H1 (cell line): ENCODE data around the gene APLP2. TPM values are rescaled to one million over a fixed set of nuclear protein-coding genes. Genes with fewer than 3 reads are reported as not detected.
A peak's percentile ranks its signal among the peaks of the same experiment; 100 is the strongest.

ENCODE experiments used
- BACH1 ChIP-seq: IDR thresholded peaks from 2 replicates; pipeline ENCODE4 v1.6.1; 2012; ENCODE audit warnings: low read length, improper control_type of control experiment
- CBX5 ChIP-seq: fragments of 300-800, 300-1000 bp; sonication (generic); IDR thresholded peaks from 2 replicates; pipeline ENCODE4 v1.7.1; 2016; ENCODE audit warnings: antibody characterized with exemption, low read length, low read depth
- EP300 ChIP-seq, 2 experiments: IDR thresholded peaks; 1 replicate in 1 of 2; 2 replicates in 1 of 2; pipeline ENCODE4 v1.6.1; 2011 to 2012; ENCODE audit warnings: low read depth in 2 of 2, low read length in 2 of 2, mild to moderate bottlenecking in 2 of 2, borderline replicate concordance in 1 of 2, inconsistent platforms in 1 of 2, moderate library complexity in 1 of 2
- HDAC2 ChIP-seq, 2 experiments: fragments of 300-600 bp in 1 of 2; sonication (generic) in 1 of 2; IDR thresholded peaks; 2 replicates each; pipeline ENCODE4 v1.6.1; 2011 to 2012; ENCODE audit warnings: low read depth in 2 of 2, low read length in 2 of 2, mild to moderate bottlenecking in 2 of 2, moderate library complexity in 2 of 2, borderline replicate concordance in 1 of 2, inconsistent platforms in 1 of 2
- KDM1A ChIP-seq: fragments of 200-600, 300-600 bp; sonication (generic); IDR thresholded peaks from 2 replicates; pipeline ENCODE4 v1.7.1; 2016; ENCODE audit warnings: mild to moderate bottlenecking, low read length, borderline replicate concordance
- MAFK ChIP-seq: IDR thresholded peaks from 2 replicates; pipeline ENCODE4 v1.6.1; 2012; ENCODE audit warnings: low read depth, mild to moderate bottlenecking, improper control_type of control experiment, low read length
- NRF1 ChIP-seq: IDR thresholded peaks from 2 replicates; pipeline ENCODE4 v1.6.1; 2011; ENCODE audit warnings: mild to moderate bottlenecking, low read depth, low read length, improper control_type of control experiment
- PHF8 ChIP-seq: fragments of 200-600 bp; sonication (generic); conservative IDR thresholded peaks from 2 replicates; pipeline ENCODE4 v1.7.1; 2012; ENCODE audit warnings: low read depth, mild to moderate bottlenecking, inconsistent platforms, low read length, moderate library complexity
- RBBP5 ChIP-seq: IDR thresholded peaks from 2 replicates; pipeline ENCODE4 v1.7.1; 2012; ENCODE audit warnings: low read depth, mild to moderate bottlenecking, inconsistent platforms, low read length, moderate library complexity, borderline replicate concordance
- TAF7 ChIP-seq: optimal IDR thresholded peaks from 2 replicates; pipeline ENCODE3; 2011; ENCODE audit warnings: low read depth, mild to moderate bottlenecking, inconsistent platforms, low read length, moderate library complexity, borderline replicate concordance
- TBP ChIP-seq: IDR thresholded peaks from 2 replicates; pipeline ENCODE4 v1.6.1; 2011; ENCODE audit warnings: low read depth, low read length, improper control_type of control experiment
- YY1 ChIP-seq: IDR thresholded peaks from 2 replicates; pipeline ENCODE4 v1.6.1; 2011; ENCODE audit warnings: low read depth, mild to moderate bottlenecking, low read length
- polyA plus RNA-seq, 7 experiments: library from polyadenylated mRNA; depleted of rRNA in 3 of 7; stranded (reverse) in 5 of 7; unstranded in 2 of 7; fragments of >200 nt in 5 of 7; fragments of 200-250 nt in 2 of 7; gene quantifications; 1 replicate in 5 of 7; 2 replicates in 1 of 7; 4 replicates in 1 of 7; pipeline versions ENCODE4 v1.2.1 to v1.2.3, GENCODE V29; 2011 to 2013; ENCODE audit warnings: missing spikeins in 2 of 7, mixed read lengths in 2 of 7
- total RNA-seq: library from RNA; stranded (reverse); fragmentation: NEBNext Ultra II Directional; extraction: Animal tissue kit (Norgen Biotek cat#: 25700); gene quantifications from 2 replicates; pipeline ENCODE4 v1.2.1, GENCODE V29; 2021
- TF ChIP-seq, protein P1 (sequence below): IDR thresholded peaks from 2 replicates; pipeline ENCODE4 v1.6.1; 2012; ENCODE audit warnings: inconsistent platforms

APLP2 gene
- total and polyA plus RNA-seq, 2 of the 8 experiments (the other 6 are each of a cell fraction or from before 2014, with no cell fraction given), result 222 to 315 TPM

GRCh38 chr11:130131961-130132850 is 62.5 kb downstream of the APLP2 start (continued):
- TF ChIP-seq HDAC2 (IDR thresholded peaks at IDR 0.05; ENCODE audit: borderline replicate concordance in 1 of 2, low read depth in 2 of 2, low read length in 2 of 2) (no peak), TAF7 (peak; percentile 32), TBP (no peak), NRF1 (no peak), EP300 (IDR thresholded peaks at IDR 0.05; ENCODE audit: borderline replicate concordance in 1 of 2, low read depth in 2 of 2, low read length in 2 of 2) (no peak), BACH1 (peak; percentile 97), YY1 (0 out of 2 replicates have a peak, but pooled peaks have one; percentile 27), PHF8 (no peak), CBX5 (no peak), KDM1A (no peak), RBBP5 (no peak), MAFK (peak; percentile 93)
- TF ChIP-seq, protein P1, sequence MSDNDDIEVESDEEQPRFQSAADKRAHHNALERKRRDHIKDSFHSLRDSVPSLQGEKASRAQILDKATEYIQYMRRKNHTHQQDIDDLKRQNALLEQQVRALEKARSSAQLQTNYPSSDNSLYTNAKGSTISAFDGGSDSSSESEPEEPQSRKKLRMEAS, result 0 out of 2 replicates have a peak, but pooled peaks have one; percentile 32
